ENCODE measurements around the gene ARMC6.
"Not testable (repeated sequence)": the region's sequence is repeated elsewhere in the genome, so short reads cannot be mapped to it uniquely, and the experiment has no call there.

ARMC6 gene

DNA sequence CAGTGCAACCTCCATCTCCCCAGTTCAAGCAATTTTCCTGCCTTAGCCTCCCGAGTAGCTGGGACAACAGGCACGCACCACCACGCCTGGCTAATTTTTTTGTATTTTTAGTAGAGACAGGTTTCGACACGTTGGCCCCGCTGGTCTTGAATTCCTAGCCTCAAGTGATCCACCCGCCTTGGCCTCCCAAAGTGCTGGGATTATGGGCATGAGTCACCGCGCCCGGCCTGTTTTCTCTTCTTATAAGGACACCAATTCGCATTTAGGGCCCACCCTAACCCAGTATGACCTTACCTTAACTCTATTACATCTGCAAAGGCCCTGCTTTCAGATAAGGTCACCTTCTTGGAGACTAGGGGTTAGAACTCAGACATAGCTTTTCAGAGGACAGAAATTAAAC is 69.8 kb downstream of the ARMC6 start:
- FAIRE-seq (no peak), DNase-seq (ENCODE audit: insufficient read length, low spot score) (no peak)

DNA sequence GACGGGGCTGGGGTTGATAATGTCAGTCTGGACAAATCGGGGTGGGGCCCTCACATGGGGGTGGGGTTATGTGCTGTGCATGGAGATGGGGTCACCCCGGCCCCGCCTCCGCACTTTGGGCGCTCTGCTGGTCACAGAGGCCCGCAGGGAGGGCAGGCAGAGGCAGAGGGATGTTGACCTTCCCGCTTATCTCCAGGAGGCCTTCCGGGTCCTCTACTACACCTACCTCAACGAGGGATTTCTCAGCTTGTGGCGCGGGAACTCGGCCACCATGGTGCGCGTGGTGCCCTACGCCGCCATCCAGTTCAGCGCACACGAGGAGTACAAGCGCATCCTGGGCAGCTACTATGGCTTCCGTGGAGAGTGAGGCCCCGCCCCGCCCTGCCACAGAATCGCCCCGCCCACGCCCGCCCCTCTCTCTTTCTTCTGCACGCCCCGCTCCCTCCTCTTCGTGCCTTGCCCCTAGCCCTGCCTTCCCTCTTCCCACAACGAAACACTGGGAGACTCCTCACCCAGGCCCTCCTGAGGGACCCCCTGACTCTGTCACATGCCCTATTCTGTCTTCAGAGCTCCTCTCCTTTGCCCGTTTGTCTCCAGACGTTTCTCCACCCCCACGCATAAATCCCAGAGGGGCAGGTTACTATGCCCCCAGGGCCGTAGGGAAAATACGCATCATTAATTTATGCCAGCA is 72.1 kb downstream of the ARMC6 start:
- FAIRE-seq: no peak
- DNase-seq (ENCODE audit: insufficient read length, low spot score): no peak

DNA sequence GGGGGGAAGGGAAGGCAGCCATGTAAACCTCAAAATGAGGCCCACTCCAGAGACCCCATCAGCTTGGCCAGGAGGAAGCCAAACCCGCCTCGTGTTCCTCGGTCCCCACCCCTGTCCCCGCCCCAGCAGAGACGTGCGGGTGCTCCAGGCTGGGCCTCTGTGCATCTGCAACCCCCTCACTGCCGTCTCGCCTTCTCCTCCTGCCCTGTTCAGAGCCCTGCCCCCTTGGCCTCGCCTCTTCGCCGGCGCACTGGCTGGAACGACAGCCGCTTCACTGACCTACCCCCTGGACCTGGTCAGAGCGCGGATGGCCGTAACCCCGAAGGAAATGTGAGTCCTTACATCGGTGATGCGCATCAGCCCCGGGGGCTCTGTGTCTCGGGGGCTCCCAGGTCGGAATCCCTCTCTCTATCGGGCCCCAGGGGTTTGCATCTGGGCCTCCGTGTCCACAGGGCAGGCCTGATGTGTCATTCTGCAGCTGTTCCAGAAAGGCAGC is 72.7 kb downstream of the ARMC6 start:
- DNase-seq (ENCODE audit: insufficient read length, low spot score) (no peak), FAIRE-seq (no peak)

DNA sequence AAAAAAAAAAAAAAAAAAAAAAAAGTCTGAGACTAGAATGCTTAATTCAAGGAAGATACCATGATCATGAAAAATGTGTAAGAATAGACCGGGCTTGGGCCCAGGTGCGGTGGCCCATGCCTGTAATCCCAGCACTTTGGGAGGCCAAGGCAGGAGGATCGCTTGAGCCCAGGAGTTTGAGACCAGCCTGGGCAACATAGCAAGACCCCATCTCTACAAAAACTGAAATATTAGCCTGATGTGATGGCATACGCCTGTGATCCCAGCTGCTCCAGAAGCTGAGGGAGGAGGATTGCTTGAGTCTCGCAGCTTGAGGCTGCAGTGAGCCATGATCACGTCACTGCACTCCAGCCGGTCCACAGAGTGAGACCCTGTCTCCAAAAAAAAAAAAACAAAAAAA is 73.5 kb downstream of the ARMC6 start:
- not testable (repeated sequence) for FAIRE-seq; DNase-seq (ENCODE audit: insufficient read length, low spot score)

DNA sequence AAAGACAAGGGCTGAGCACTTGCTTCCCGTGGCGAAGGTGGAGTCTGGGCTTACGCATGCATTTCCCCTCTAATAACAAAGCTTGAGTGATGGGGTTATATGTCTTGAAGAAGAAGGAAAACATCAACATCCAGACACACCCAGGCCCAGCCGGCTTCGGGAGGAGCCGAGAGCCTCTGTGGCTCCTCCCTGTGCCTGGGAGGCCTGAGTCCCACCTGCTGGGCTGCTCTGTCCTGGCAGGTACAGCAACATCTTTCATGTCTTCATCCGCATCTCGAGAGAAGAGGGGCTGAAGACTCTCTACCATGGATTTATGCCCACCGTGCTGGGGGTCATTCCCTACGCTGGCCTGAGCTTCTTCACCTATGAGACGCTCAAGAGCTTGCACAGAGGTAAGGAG is 74.3 kb downstream of the ARMC6 start:
- DNase-seq (ENCODE audit: insufficient read length, low spot score) (no peak), FAIRE-seq (no peak)
